G401.6 (cell line): Measurements from ENCODE around the gene ISL2.

Experiments
- FAIRE-seq: peaks from 2 replicates; lab custom pipeline; 2012; peaks lifted over from hg19 to GRCh38; lab: Jason Lieb, UNC

ISL2 gene

GRCh38 chr15:76377217-76377616 is 40.6 kb downstream of the ISL2 start:
- no peak for FAIRE-seq

GRCh38 chr15:76377751-76378150 is 41.2 kb downstream of the ISL2 start:
- no peak for FAIRE-seq

- FAIRE-seq = no peak
These were observed 42.1 kb downstream of the ISL2 start for GRCh38 chr15:76378691-76379090.

GRCh38 chr15:76380249-76380648 is 43.7 kb downstream of the ISL2 start:
- FAIRE-seq = no peak

- FAIRE-seq = no peak
These were observed 44.8 kb downstream of the ISL2 start for GRCh38 chr15:76381366-76381765.

GRCh38 chr15:76382987-76383728 is 46.6 kb downstream of the ISL2 start:
- FAIRE-seq = no peak

- FAIRE-seq = no peak
These were observed 47.8 kb downstream of the ISL2 start for GRCh38 chr15:76384409-76384808.

GRCh38 chr15:76386178-76386577 is 49.6 kb downstream of the ISL2 start:
- no peak for FAIRE-seq

- FAIRE-seq = no peak
These were observed 50.4 kb downstream of the ISL2 start for GRCh38 chr15:76386926-76387325.

- no peak for FAIRE-seq
These were observed 54.0 kb downstream of the ISL2 start for GRCh38 chr15:76390571-76390970.

- FAIRE-seq = no peak
These were observed 54.7 kb downstream of the ISL2 start for GRCh38 chr15:76391309-76391708.

- no peak for FAIRE-seq
These were observed 55.3 kb downstream of the ISL2 start for GRCh38 chr15:76391847-76392246.
